Activated CD4-positive, CD25-positive, alpha-beta regulatory T cell (primary cell): ENCODE measurements around the gene RFC3.

Experiments
- DNase-seq, 4 experiments: peaks; one replicate each; lab custom pipeline; 2025; lab: John Stamatoyannopoulos, UW

RFC3 gene

GRCh38 chr13:33868343-33868994, 50.5 kb downstream of the RFC3 start:
- DNase-seq, result no peak

GRCh38 chr13:33869005-33869404, 51.1 kb downstream of the RFC3 start:
- no peak for DNase-seq

GRCh38 chr13:33870046-33870668, 52.2 kb downstream of the RFC3 start:
- no peak for DNase-seq

GRCh38 chr13:33871207-33872004, 53.5 kb downstream of the RFC3 start:
- no peak for DNase-seq

GRCh38 chr13:33872005-33872351, 54.0 kb downstream of the RFC3 start:
- no peak for DNase-seq

DNA sequence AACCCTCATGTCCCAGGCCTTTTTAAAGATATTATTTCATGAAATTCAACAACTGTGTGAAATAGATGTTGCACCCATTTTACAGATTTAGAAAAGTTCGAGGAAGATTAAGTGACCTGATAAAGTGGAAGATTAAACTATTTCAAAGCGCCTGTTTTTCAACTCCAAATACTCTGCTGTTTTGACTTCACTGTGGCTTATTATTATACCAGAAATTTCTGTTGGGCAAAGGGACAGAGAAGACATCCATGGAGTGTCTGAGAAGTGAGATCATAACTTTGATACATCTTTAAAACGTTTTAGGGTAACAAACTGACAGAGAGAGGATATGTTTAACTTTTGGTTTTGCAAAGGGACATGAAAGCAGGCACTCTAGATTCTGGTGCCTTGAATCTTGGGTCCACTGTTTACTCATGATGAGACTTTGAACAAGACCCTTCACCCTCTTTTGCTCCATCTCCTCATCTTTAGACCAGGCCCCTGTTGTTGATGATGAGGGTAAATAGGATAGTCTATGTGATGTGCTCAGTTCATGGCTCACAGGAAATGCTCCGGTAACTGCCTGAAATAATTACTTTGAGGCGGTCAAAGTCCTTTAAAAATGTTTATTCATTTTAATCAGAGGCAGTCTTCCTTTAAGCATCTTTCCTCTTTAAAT, 55.4 kb downstream of the RFC3 start:
- DNase-seq, result no peak

GRCh38 chr13:33874871-33875270, 56.9 kb downstream of the RFC3 start:
- no peak for DNase-seq

GRCh38 chr13:33875618-33876401, 57.9 kb downstream of the RFC3 start:
- no peak for DNase-seq

GRCh38 chr13:33876716-33877394, 58.9 kb downstream of the RFC3 start:
- DNase-seq, result no peak

DNA sequence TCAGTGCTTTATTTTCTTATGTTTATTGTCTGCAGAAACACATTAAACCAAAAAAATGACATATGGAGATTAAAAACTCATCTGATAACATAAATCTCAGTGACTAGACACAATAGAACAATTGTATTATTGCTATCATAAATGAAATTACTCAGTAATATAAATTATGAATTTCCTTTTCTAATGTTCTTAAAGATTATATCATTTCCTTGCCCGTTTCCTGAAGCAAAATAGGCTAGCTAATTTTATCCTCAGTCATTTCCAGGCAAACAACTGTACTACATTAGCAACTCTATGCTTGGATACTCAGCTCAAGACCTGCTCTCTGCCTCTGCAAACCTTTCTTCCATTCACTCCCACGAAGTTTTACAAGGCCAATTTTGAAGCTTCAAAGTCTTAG, 61.2 kb downstream of the RFC3 start:
- no peak for DNase-seq

- DNase-seq, result no peak
Observed at GRCh38 chr13:33882804-33883203, 64.9 kb downstream of the RFC3 start.

GRCh38 chr13:33884531-33885220, 66.7 kb downstream of the RFC3 start:
- DNase-seq, result no peak
